Neural crest cell (in vitro differentiated cells): ENCODE results near the gene CALY. TPM values are rescaled to one million over a fixed set of nuclear protein-coding genes. Genes with fewer than 3 reads are reported as not detected.

Experiments
- DNase-seq: peaks from one replicate; pipeline ENCODE4 v3.0.0; 2021; ENCODE audit warnings: low read depth, mixed read lengths, low spot score
- H3K27ac Mint-ChIP-seq: one replicate; pipeline ENCODE4 v1.8.0; 2021; ENCODE audit warnings: mild to moderate bottlenecking, mixed read lengths; ENCODE audit not compliant: unreplicated experiment
- H3K27me3 Mint-ChIP-seq: 2 replicates; pipeline ENCODE4 v1.8.0; 2021; ENCODE audit warnings: low read depth, mild to moderate bottlenecking, mixed read lengths
- H3K36me3 Mint-ChIP-seq: 2 replicates; pipeline ENCODE4 v1.8.0; 2021; ENCODE audit warnings: low read depth, mild to moderate bottlenecking, mixed read lengths
- H3K4me1 Mint-ChIP-seq: 2 replicates; pipeline ENCODE4 v1.8.0; 2021; ENCODE audit warnings: mixed read lengths
- H3K4me3 Mint-ChIP-seq: one replicate; pipeline ENCODE4 v1.8.0; 2021; ENCODE audit warnings: mild to moderate bottlenecking, mixed read lengths
- H3K9me3 Mint-ChIP-seq: 2 replicates; pipeline ENCODE4 v1.8.0; 2021; ENCODE audit warnings: mixed read lengths
- CTCF ChIP-seq: fragments of 200-600 bp; sonication (generic); conservative IDR thresholded peaks from 2 replicates; pipeline ENCODE4 v1.5.0; 2021; ENCODE audit warnings: antibody characterized with exemption, mild to moderate bottlenecking
- total RNA-seq: library from RNA; stranded (reverse); gene quantifications from 2 replicates; pipeline ENCODE4 v1.2.1, GENCODE V29; 2021

CALY gene
- total RNA-seq, 1 donor from 2014 or later = 0.89 TPM

- Mint-ChIP-seq H3K27ac (no peak overlapping the region), H3K36me3 (no peaks in the 10 kb centered on the region), H3K4me3 (peak overlapping the region; percentile 28), H3K4me1 (peaks cover 4% of the 10 kb centered on the region), H3K27me3 (peaks cover 28% of the 10 kb centered on the region), H3K9me3 (peaks cover 6% of the 10 kb centered on the region)
- DNase-seq = no peak
- no peak for TF ChIP-seq CTCF
Measured at GRCh38 chr10:133341983-133342382, 5.3 kb upstream of the CALY start.

GRCh38 chr10:133339708-133340380 is 3.1 kb upstream of the CALY start:
- H3K4me3 Mint-ChIP-seq = no peak overlapping the region
- H3K9me3 Mint-ChIP-seq = peaks cover 6% of the 10 kb centered on the region
- H3K36me3 Mint-ChIP-seq = no peaks in the 10 kb centered on the region
- peaks cover 31% of the 10 kb centered on the region for H3K27me3 Mint-ChIP-seq
- TF ChIP-seq CTCF = no peak
- no peak overlapping the region for H3K27ac Mint-ChIP-seq
- peaks cover 2% of the 10 kb centered on the region for H3K4me1 Mint-ChIP-seq
- no peak for DNase-seq

- Mint-ChIP-seq H3K27me3 (peaks cover 38% of the 10 kb centered on the region), H3K27ac (no peak overlapping the region), H3K4me3 (no peak overlapping the region), H3K36me3 (no peaks in the 10 kb centered on the region), H3K4me1 (peaks cover 3% of the 10 kb centered on the region), H3K9me3 (peaks cover 6% of the 10 kb centered on the region)
- no peak for TF ChIP-seq CTCF
- no peak for DNase-seq
Measured at GRCh38 chr10:133338080-133339071, 1.7 kb upstream of the CALY start.

GRCh38 chr10:133337370-133337725 is 652 bp upstream of the CALY start:
- H3K27ac Mint-ChIP-seq = no peak overlapping the region
- peaks cover 43% of the 10 kb centered on the region for H3K27me3 Mint-ChIP-seq

More at GRCh38 chr10:133337370-133337725, 652 bp upstream of the CALY start:
- no peak for TF ChIP-seq CTCF
- Mint-ChIP-seq H3K9me3 (peaks cover 6% of the 10 kb centered on the region), H3K36me3 (peaks cover 4% of the 10 kb centered on the region), H3K4me3 (no peak overlapping the region), H3K4me1 (peaks cover 3% of the 10 kb centered on the region)
- DNase-seq = no peak
